ENCODE measurements around the gene HSPA2.
"Not testable (repeated sequence)": the region's sequence is repeated elsewhere in the genome, so short reads cannot be mapped to it uniquely, and the experiment has no call there.

The HSPA2 gene

DNA sequence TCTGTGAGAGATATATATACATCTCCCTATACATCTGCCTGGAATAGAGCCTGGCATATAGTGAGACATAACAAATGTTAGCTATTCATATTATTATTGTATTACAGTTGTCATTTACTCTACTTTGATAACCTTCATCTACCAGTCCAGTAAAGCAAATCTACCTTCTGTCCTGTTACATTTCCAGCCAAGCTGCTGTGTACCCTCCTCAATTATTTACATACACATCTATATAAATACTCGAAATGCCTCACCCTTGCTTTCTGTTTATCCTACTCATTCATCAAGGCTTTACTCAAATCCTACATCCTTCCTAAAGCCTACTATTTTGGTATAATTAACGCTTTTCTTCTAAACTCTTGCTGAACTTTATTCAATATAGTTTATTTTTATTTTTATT lies 27.3 kb upstream of the HSPA2 start:
- in situ Hi-C loops (cut with MboI; ENCODE audit: low sequenced_read_pairs): no loop called here

- in situ Hi-C loops (cut with MboI; ENCODE audit: low sequenced_read_pairs): no loop called here
These were observed 25.5 kb upstream of the HSPA2 start for GRCh38 chr14:64515053-64515452.

- in situ Hi-C loops (cut with MboI; ENCODE audit: low sequenced_read_pairs): no loop called here
These were observed 23.6 kb upstream of the HSPA2 start for GRCh38 chr14:64516969-64517368.

- in situ Hi-C loops (cut with MboI; ENCODE audit: low sequenced_read_pairs): not testable (repeated sequence)
These were observed 22.9 kb upstream of the HSPA2 start for GRCh38 chr14:64517667-64518066.

- in situ Hi-C loops (cut with MboI; ENCODE audit: low sequenced_read_pairs): no loop called here
These were observed 22.3 kb upstream of the HSPA2 start for GRCh38 chr14:64518229-64518628.

GRCh38 chr14:64520699-64521098 lies 19.8 kb upstream of the HSPA2 start:
- in situ Hi-C loops (cut with MboI; ENCODE audit: low sequenced_read_pairs): no loop called here

- in situ Hi-C loops (cut with MboI; ENCODE audit: low sequenced_read_pairs): no loop called here
These were observed 17.8 kb upstream of the HSPA2 start for GRCh38 chr14:64522591-64523355.

DNA sequence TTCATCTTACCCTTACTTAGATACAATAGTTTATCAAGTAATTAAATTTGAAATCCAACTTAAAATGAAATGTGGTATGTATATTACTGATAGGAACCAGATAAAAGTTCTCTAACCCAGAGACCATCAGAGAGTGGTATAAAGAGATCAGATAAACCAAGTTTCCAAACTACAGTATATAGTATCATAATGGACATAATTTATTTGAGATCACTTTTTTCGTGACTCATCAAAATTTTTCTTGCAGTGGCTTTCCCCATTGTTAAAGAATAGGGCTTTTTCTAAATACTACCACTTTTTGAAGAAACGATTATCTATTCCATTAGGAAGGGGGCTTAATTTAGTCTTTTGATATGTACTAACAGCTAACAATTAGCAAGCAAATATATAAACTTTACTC lies 15.2 kb upstream of the HSPA2 start:
- in situ Hi-C loops (cut with MboI; ENCODE audit: low sequenced_read_pairs): no loop called here

DNA sequence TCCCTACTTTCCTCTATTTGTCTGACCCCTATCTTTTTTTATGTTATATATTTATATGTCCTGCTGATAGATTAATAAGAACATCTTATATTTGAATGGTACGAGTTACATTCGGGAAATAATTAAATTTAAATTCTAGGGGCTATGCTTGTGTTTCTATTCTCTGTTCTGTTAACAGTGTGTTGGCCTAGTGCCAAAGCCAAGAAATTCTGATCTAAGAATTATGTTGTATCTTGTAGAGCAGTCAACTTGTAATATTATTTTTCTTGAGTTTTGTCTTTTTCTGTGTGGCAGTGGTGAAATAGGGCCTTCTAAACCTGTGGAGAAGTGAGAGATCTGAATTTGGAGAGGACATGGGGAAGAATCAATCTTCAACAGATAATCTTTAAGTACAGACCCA lies 9.0 kb upstream of the HSPA2 start:
- in situ Hi-C loops (cut with MboI; ENCODE audit: low sequenced_read_pairs): no loop called here

DNA sequence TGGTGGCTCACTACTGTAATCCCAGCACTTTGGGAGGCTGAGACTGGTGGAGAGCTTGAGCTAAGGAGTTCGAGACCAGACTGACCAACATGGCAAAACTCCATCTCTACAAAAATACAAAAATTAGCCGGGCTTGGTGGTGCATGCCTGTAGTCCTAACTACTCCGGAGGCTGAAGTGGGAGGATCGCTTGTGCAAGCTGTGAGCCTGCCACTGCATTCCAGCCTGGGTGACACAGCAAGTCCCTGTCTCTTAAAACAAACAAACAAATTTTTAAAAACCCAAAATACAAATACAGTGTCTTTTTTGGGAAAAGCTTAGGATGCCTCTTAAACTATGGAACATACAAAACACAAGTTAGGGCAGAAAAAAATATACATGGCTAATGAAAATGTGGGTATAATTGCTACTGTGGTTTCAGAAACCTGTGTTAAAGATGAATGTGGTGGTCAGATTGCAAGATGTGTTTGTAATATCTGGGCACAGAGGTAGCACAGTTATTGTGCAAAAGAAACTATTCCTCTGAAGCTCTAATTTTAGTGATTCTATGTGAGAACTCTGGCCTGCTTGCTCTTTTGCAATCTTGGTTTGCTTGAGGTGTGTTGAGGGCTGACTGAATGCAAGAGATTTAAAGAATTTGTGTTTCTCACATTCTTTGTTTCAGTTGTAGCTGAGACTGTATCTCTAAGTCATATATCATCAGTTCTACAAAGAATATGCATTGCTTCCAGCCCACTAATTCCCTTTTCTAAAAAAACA lies 3.9 kb upstream of the HSPA2 start:
- in situ Hi-C loops (cut with MboI; ENCODE audit: low sequenced_read_pairs): no loop called here

DNA sequence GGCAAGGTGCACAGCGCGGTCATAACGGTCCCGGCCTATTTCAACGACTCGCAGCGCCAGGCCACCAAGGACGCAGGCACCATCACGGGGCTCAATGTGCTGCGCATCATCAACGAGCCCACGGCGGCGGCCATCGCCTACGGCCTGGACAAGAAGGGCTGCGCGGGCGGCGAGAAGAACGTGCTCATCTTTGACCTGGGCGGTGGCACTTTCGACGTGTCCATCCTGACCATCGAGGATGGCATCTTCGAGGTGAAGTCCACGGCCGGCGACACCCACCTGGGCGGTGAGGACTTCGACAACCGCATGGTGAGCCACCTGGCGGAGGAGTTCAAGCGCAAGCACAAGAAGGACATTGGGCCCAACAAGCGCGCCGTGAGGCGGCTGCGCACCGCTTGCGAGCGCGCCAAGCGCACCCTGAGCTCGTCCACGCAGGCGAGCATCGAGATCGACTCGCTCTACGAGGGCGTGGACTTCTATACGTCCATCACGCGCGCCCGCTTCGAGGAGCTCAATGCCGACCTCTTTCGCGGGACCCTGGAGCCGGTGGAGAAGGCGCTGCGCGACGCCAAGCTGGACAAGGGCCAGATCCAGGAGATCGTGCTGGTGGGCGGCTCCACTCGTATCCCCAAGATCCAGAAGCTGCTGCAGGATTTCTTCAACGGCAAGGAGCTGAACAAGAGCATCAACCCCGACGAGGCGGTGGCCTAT lies 875 bp downstream of the HSPA2 start:
- in situ Hi-C loops (cut with MboI; ENCODE audit: low sequenced_read_pairs): no loop called here

DNA sequence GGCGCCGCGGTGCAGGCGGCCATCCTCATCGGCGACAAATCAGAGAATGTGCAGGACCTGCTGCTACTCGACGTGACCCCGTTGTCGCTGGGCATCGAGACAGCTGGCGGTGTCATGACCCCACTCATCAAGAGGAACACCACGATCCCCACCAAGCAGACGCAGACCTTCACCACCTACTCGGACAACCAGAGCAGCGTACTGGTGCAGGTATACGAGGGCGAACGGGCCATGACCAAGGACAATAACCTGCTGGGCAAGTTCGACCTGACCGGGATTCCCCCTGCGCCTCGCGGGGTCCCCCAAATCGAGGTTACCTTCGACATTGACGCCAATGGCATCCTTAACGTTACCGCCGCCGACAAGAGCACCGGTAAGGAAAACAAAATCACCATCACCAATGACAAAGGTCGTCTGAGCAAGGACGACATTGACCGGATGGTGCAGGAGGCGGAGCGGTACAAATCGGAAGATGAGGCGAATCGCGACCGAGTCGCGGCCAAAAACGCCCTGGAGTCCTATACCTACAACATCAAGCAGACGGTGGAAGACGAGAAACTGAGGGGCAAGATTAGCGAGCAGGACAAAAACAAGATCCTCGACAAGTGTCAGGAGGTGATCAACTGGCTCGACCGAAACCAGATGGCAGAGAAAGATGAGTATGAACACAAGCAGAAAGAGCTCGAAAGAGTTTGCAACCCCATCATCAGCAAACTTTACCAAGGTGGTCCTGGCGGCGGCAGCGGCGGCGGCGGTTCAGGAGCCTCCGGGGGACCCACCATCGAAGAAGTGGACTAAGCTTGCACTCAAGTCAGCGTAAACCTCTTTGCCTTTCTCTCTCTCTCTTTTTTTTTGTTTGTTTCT lies 1.7 kb downstream of the HSPA2 start:
- in situ Hi-C loops (cut with MboI; ENCODE audit: low sequenced_read_pairs): no loop called here

GRCh38 chr14:64542836-64543201 lies 2.3 kb downstream of the HSPA2 start:
- in situ Hi-C loops (cut with MboI; ENCODE audit: low sequenced_read_pairs): no loop called here

- in situ Hi-C loops (cut with MboI; ENCODE audit: low sequenced_read_pairs): no loop called here
These were observed 4.2 kb downstream of the HSPA2 start for GRCh38 chr14:64544607-64545312.

DNA sequence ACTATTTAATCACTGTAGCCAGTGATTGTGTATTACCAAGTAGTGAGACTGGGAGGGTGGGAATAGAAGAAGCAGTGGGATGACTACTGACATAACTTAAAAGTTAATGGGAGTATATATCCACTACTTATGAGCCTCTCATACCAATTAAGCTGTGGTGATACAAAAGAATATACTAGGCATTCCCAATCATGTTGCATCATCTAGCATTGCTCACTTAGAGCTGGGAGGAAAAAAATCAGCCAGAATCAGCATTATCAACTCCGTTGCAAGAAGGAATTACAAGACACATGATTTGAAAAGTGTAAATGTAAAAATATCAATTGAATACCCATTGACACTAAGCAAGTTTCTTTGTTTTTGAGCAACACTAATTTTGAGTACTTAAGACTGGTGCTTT lies 8.5 kb downstream of the HSPA2 start:
- in situ Hi-C loops (cut with MboI; ENCODE audit: low sequenced_read_pairs): no loop called here

DNA sequence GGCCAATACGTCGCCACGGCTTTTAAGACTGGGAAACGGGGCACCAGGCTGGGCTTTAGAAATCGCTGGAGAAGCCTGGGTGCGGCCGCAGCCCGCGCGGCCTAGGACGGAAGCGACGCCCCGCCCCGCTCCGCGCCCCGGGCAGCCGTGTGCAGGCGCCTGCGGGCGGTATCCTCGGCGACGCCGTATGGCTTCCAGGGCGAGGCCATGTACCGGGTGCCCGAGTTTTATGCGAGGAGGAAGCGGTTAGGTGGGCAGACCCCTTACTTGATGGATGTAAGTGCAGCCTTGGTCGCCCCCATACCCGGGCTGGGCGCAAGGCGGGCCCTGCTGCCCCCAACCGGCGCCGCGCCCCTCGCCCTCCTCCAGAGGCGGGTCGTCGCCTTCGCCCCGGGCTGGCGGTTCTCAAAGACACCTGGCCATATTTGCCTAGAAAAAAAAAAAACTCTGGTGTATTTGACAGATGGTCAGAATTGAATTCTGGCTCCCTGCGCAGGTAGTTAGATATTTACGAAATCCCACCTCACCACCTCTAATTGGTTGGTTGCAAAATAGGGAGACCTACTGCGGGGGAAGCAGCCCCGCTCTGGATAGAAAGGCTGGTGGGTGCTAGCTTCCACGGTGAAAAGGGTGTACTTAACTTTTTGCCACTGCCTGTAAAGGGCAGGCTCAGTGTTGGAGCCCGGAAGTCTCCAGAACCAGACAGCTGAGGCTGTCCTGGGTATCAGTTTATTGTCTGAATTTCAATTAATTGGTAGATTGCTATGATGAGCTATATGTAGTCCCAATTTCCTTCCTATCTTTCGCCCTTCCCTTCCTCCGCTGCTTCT lies 9.5 kb downstream of the HSPA2 start, which contains the start of gene PPP1R36:
TSS of gene PPP1R36 (plus strand) at position 171 of the 830 bp plus-strand sequence. CDS start at position 208, 37 bp downstream.
- in situ Hi-C loops (cut with MboI; ENCODE audit: low sequenced_read_pairs): no loop called here

- in situ Hi-C loops (cut with MboI; ENCODE audit: low sequenced_read_pairs): no loop called here
These were observed 10.2 kb downstream of the HSPA2 start for GRCh38 chr14:64550621-64551333.

DNA sequence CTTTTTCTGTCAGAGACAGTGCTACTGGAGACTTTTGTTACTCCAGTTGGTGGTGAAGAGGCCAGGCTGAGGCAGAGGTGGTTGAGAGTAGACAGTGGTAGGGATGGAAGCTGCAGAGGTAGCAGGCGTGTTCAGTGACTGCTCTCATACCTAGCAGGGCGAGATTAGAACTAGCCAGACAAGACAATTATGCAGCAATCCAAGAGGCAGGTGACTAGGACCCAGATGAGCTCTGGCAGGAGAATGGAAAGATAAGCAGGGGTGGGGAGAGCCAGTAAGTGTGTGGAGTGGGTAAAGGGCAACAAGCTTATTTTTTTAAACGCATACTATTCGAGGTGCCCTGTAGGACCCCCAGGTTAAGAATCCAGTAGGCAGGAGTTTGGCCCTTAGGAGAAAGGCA lies 14.0 kb downstream of the HSPA2 start:
- in situ Hi-C loops (cut with MboI; ENCODE audit: low sequenced_read_pairs): no loop called here

DNA sequence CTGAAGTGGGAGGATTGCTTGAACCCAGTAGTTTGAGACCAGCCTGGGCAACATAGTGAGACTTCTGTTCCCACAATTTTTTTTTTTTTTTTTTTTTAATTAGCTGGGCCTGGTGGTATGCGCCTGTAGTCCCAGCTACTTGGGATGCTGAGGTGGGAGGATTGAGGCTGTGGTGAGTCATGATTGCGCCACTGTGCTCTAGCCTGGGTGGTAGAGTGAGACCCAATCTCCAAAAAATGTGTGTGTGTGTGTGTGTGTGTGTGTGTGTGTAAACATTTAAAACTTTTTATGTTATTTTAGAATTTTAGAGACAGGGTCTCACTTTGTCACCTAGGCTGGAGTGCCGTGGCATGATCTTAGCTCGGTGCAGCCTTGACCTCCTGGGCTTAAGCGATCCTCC lies 16.0 kb downstream of the HSPA2 start:
- in situ Hi-C loops (cut with MboI; ENCODE audit: low sequenced_read_pairs): no loop called here
